Activated CD8-positive, alpha-beta memory T cell treated with anti-CD3 and anti-CD28 coated beads for 48 hours (primary cell): ENCODE results near the gene CD300LB.
"Not testable (repeated sequence)": the region's sequence is repeated elsewhere in the genome, so short reads cannot be mapped to it uniquely, and the experiment has no call there.

Source experiments
- DNase-seq, 3 experiments: peaks; one replicate each; pipeline ENCODE4 v3.0.0-alpha.2; 2020; ENCODE audit warnings: low read depth in 2 of 3, low spot score in 2 of 3

Gene CD300LB

GRCh38 chr17:74497471-74497870 lies 33.8 kb downstream of the CD300LB start:
- DNase-seq: no peak

GRCh38 chr17:74493331-74493833 lies 37.9 kb downstream of the CD300LB start:
- peak in 1 of 3 experiments; percentile 34 for DNase-seq

- no peak for DNase-seq
Observed at GRCh38 chr17:74491626-74492025, 39.6 kb downstream of the CD300LB start.

- no peak for DNase-seq
Observed at GRCh38 chr17:74490716-74491115, 40.6 kb downstream of the CD300LB start.

- not testable (repeated sequence) for DNase-seq
Observed at GRCh38 chr17:74488276-74488675, 43.0 kb downstream of the CD300LB start.

GRCh38 chr17:74485841-74486240 lies 45.4 kb downstream of the CD300LB start:
- no peak for DNase-seq

GRCh38 chr17:74485022-74485743 lies 46.1 kb downstream of the CD300LB start:
- no peak for DNase-seq

- no peak for DNase-seq
Observed at GRCh38 chr17:74484066-74484465, 47.2 kb downstream of the CD300LB start.

- DNase-seq: no peak
Observed at GRCh38 chr17:74481621-74482020, 49.7 kb downstream of the CD300LB start.

- DNase-seq: no peak
Observed at GRCh38 chr17:74480290-74480689, 51.0 kb downstream of the CD300LB start.

- DNase-seq: no peak
Observed at GRCh38 chr17:74478420-74479100, 52.7 kb downstream of the CD300LB start.

GRCh38 chr17:74477411-74477810 lies 53.9 kb downstream of the CD300LB start:
- DNase-seq: no peak

GRCh38 chr17:74475189-74475588 lies 56.1 kb downstream of the CD300LB start:
- no peak for DNase-seq

- DNase-seq: no peak
Observed at GRCh38 chr17:74474043-74474792, 57.1 kb downstream of the CD300LB start.

- no peak for DNase-seq
Observed at GRCh38 chr17:74473294-74473693, 58.0 kb downstream of the CD300LB start.

GRCh38 chr17:74472890-74473289 lies 58.4 kb downstream of the CD300LB start:
- DNase-seq: no peak

GRCh38 chr17:74471341-74471740 lies 59.9 kb downstream of the CD300LB start:
- DNase-seq: no peak
